PC-3 (cell line): ENCODE data around the gene HES2. TPM values are rescaled to one million over a fixed set of nuclear protein-coding genes. Genes with fewer than 3 reads are reported as not detected.
"Not testable (repeated sequence)": the region's sequence is repeated elsewhere in the genome, so short reads cannot be mapped to it uniquely, and the experiment has no call there.

ENCODE experiments used
- ATAC-seq: fragments of 200-7000 bp; cut with Tn5 transposase; 2 replicates; pipeline ENCODE4 v1.9.1; 2020; ENCODE audit warnings: mild to moderate bottlenecking, moderate library complexity
- BruUV-seq: library from RNA; stranded (reverse); fragments of 400-500 nt; replicated peaks from 2 replicates; lab custom pipeline; 2021; lab: Mats Ljungman, UMichigan
- CTCF ChIA-PET: fragments of 300-600 bp; sonication (Branson Sonifier 250); formaldehyde crosslinking; loops from one replicate; lab custom pipeline; 2022; ENCODE audit warnings: antibody characterized with exemption; lab: Charles Lee
- POLR2A ChIA-PET: fragments of 300-600 bp; sonication (Branson Sonifier 250); formaldehyde crosslinking; loops from one replicate; lab custom pipeline; 2022; ENCODE audit warnings: antibody characterized with exemption; ENCODE audit not compliant: unreplicated experiment; lab: Charles Lee
- DNase-seq: peaks from one replicate; pipeline ENCODE4 v3.0.0-alpha.2; 2015
- H2AFZ ChIP-seq: fragments of 300-600 bp; sonication (generic); 2 replicates; pipeline ENCODE4 v1.6.0; 2016; ENCODE audit warnings: antibody characterized with exemption, low read length
- H3F3A ChIP-seq: fragments of 300-600 bp; sonication (generic); one replicate; pipeline ENCODE4 v1.6.0; 2017; ENCODE audit warnings: antibody characterized with exemption, low read length, control low read depth, mild to moderate bottlenecking; ENCODE audit not compliant: unreplicated experiment
- H3K27ac ChIP-seq: fragments of 300-600 bp; sonication (generic); 2 replicates; pipeline ENCODE4 v1.5.1; 2016; ENCODE audit warnings: mild to moderate bottlenecking, low read length
- H3K27me3 ChIP-seq: fragments of 300-600 bp; sonication (generic); 2 replicates; pipeline ENCODE4 v1.6.1; 2016; ENCODE audit warnings: low read length, mixed read lengths
- H3K36me3 ChIP-seq: fragments of 300-600 bp; sonication (generic); 2 replicates; pipeline ENCODE4 v1.6.1; 2016; ENCODE audit warnings: low read depth, mixed run types, low read length, mixed read lengths
- H3K4me1 ChIP-seq: fragments of 300-600 bp; sonication (generic); 2 replicates; pipeline ENCODE4 v1.5.1; 2016; ENCODE audit warnings: low read length; ENCODE audit not compliant: insufficient read depth
- H3K4me2 ChIP-seq: fragments of 300-600 bp; sonication (generic); 2 replicates; pipeline ENCODE4 v1.6.0; 2016; ENCODE audit warnings: low read length
- H3K4me3 ChIP-seq: fragments of 300-600 bp; sonication (generic); 2 replicates; pipeline ENCODE4 v1.5.1; 2016; ENCODE audit warnings: mild to moderate bottlenecking, low read length, mixed read lengths
- H3K79me2 ChIP-seq: fragments of 300-600 bp; sonication (generic); 2 replicates; pipeline ENCODE4 v1.6.1; 2017; ENCODE audit warnings: low read length, mixed read lengths
- H3K9ac ChIP-seq: fragments of 300-600 bp; sonication (generic); 2 replicates; pipeline ENCODE4 v1.6.0; 2016; ENCODE audit warnings: mild to moderate bottlenecking, low read length
- H3K9me2 ChIP-seq: fragments of 300-600 bp; sonication (generic); replicated peaks from 2 replicates; pipeline ENCODE4 v1.6.1; 2016; ENCODE audit warnings: mixed run types, low read length, mixed read lengths
- H3K9me3 ChIP-seq: fragments of 300-600 bp; sonication (generic); 2 replicates; pipeline ENCODE4 v1.6.1; 2016; ENCODE audit warnings: low read length, mixed read lengths
- H4K20me1 ChIP-seq: fragments of 300-600 bp; sonication (generic); 2 replicates; pipeline ENCODE4 v1.6.1; 2016; ENCODE audit warnings: low read length, mixed read lengths
- EZH2 ChIP-seq: fragments of 300-600 bp; sonication (generic); IDR thresholded peaks from one replicate; pipeline ENCODE4 v1.6.1; 2017; ENCODE audit warnings: antibody characterized with exemption, mild to moderate bottlenecking, low read length; ENCODE audit not compliant: unreplicated experiment
- EZH2phosphoT487 ChIP-seq: fragments of 300-600 bp; sonication (generic); IDR thresholded peaks from 2 replicates; pipeline ENCODE4 v1.6.1; 2018; ENCODE audit warnings: mild to moderate bottlenecking, antibody characterized with exemption, low read length, borderline replicate concordance
- intact Hi-C: fragments of 100-400 bp; cut with micrococcal nuclease; formaldehyde crosslinking; loops from 2 replicates; pipeline ENCODE4 v1.9.0; 2023
- total RNA-seq: library from RNA; depleted of rRNA; stranded (reverse); fragments of >200 nt; gene quantifications from 2 replicates; pipeline ENCODE4 v1.2.3, GENCODE V29; 2014
- TF ChIP-seq, protein P1 (sequence below): fragments of 300-600 bp; sonication (generic); conservative IDR thresholded peaks from 2 replicates; pipeline ENCODE4 v1.5.1; 2017; ENCODE audit warnings: antibody characterized with exemption, low read depth, mild to moderate bottlenecking, low read length

HES2 gene
- total RNA-seq, 1 experiment from 2014 or later = 42.9 TPM

GRCh38 chr1:6395130-6395529 lies 24.6 kb downstream of the HES2 start:
- H3K9me2 ChIP-seq, H3K27me3 ChIP-seq, H3K9ac ChIP-seq, H3K4me3 ChIP-seq, CTCF ChIA-PET, H3K9me3 ChIP-seq, POLR2A ChIA-PET, H2AFZ ChIP-seq, H3F3A ChIP-seq, H3K36me3 ChIP-seq, H3K27ac ChIP-seq, H3K4me2 ChIP-seq, ATAC-seq, BruUV-seq, DNase-seq, intact Hi-C loops: not testable (repeated sequence)
- peaks cover 16% of the 10 kb centered on the region for H4K20me1 ChIP-seq
- peaks cover 31% of the 10 kb centered on the region for H3K79me2 ChIP-seq
- peaks cover 17% of the 10 kb centered on the region for H3K4me1 ChIP-seq

DNA sequence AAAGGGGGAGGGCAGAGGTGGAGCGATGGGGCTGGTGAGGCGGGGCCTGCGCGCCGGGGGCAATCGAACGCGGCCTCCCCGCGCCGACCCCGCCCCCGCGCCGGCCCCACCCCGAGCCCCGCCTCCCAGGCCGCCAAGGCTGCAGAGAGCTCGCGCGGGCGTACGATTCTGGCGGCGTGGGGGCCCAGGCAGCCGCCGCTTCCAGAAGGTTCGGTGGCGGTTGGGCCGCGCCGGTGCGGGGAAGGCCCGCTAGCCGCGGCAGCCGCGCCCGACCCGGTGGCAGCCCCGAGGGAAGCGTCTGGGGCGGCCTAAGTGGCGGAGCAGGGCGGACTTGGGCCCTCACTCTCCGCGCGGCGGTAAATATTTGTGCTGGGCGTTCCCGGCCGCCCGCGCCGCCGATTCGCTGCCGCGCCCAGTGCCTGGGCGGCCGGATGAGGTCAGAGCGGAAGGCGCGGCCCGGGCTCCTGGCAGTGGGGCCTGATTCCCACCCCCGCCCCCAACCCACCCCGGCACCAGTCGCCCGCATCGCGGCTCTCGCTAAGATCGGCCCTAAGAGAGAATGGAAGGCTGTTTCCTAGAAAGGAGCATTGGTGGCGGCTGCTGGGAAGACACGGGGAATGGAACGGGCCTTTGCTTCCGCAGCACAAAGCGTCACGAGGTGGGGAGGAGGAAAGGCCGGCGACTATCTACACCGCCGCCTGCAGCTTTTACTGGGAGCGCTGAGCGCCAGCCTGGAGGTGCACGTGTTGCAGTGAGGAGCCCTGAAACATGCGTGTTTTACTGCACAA lies 26.1 kb downstream of the HES2 start, which contains the start of gene ACOT7:
Gene ACOT7, minus strand, starts transcription at position 368 of the 788 bp plus-strand sequence. CDS start 368 bp downstream, outside the sequence.
- intact Hi-C loops = loop anchor here (2.0 kb wide), 1 partner anchor 31 kb away; no protein-coding TSS in a partner anchor
- ChIA-PET CTCF (interaction anchor here (0.5 to 1.2 kb wide), 9 partner anchors 8 to 156 kb away, joined by 3 to 12 read pairs (median 9); no protein-coding TSS in a partner anchor), POLR2A (interaction anchor here (0.5 to 0.7 kb wide), 7 partner anchors 9 to 191 kb away, joined by 3 to 16 read pairs (median 6); no protein-coding TSS in a partner anchor)
- Histone ChIP-seq H3K27ac (peak within 1 kb of the TSS; percentile 90), H3K4me3 (peak within 1 kb of the TSS; percentile 78), H3K9me2 (no peaks in the 10 kb centered on the region), H4K20me1 (peaks cover 16% of the 10 kb centered on the region), H3F3A (no peaks in the 10 kb centered on the region), H3K9ac (peak within 1 kb of the TSS; percentile 92), H3K36me3 (no peaks in the 10 kb centered on the region), H2AFZ (peak within 1 kb of the TSS; percentile 77), H3K9me3 (no peaks in the 10 kb centered on the region), H3K4me1 (peaks cover 17% of the 10 kb centered on the region), H3K27me3 (no peaks in the 10 kb centered on the region), H3K4me2 (peak within 1 kb of the TSS; percentile 91), H3K79me2 (peaks cover 47% of the 10 kb centered on the region)
- no peak for TF ChIP-seq EZH2phosphoT487
- TF ChIP-seq, protein P1, sequence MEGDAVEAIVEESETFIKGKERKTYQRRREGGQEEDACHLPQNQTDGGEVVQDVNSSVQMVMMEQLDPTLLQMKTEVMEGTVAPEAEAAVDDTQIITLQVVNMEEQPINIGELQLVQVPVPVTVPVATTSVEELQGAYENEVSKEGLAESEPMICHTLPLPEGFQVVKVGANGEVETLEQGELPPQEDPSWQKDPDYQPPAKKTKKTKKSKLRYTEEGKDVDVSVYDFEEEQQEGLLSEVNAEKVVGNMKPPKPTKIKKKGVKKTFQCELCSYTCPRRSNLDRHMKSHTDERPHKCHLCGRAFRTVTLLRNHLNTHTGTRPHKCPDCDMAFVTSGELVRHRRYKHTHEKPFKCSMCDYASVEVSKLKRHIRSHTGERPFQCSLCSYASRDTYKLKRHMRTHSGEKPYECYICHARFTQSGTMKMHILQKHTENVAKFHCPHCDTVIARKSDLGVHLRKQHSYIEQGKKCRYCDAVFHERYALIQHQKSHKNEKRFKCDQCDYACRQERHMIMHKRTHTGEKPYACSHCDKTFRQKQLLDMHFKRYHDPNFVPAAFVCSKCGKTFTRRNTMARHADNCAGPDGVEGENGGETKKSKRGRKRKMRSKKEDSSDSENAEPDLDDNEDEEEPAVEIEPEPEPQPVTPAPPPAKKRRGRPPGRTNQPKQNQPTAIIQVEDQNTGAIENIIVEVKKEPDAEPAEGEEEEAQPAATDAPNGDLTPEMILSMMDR = peak; percentile 22; the same call in 1 of the 2 replicates
- TF ChIP-seq EZH2 = no peak
- ATAC-seq (peak; percentile 87), DNase-seq (peak; percentile 97)
- BruUV-seq = TSS peak; percentile 97

- peak; percentile 12 for ATAC-seq
- no peaks in the 10 kb centered on the region for H3K36me3 ChIP-seq
- H3K27ac ChIP-seq = no peak overlapping the region; the same call in 1 of the 2 replicates
- no TSS peak for BruUV-seq
- peaks cover 17% of the 10 kb centered on the region for H3K4me1 ChIP-seq
- H3K27me3 ChIP-seq = no peaks in the 10 kb centered on the region
- 0 out of 2 replicates have a peak overlapping the region, but pooled peaks have one; percentile 1 for H2AFZ ChIP-seq
- POLR2A ChIA-PET = interaction anchor here (0.5 to 0.7 kb wide), 3 partner anchors 9 to 91 kb away, joined by 4 to 9 read pairs (median 7); no protein-coding TSS in a partner anchor
- TF ChIP-seq EZH2 (no peak), EZH2phosphoT487 (no peak)
- TF ChIP-seq, protein P1 = no peak
- intact Hi-C loops = loop anchor here (2.0 kb wide), 1 partner anchor 30 kb away; no protein-coding TSS in a partner anchor
- H3F3A ChIP-seq = no peaks in the 10 kb centered on the region
- H3K9me2 ChIP-seq = no peaks in the 10 kb centered on the region
- H3K4me3 ChIP-seq = peak overlapping the region; percentile 78
- peaks cover 16% of the 10 kb centered on the region for H4K20me1 ChIP-seq
- CTCF ChIA-PET = interaction anchor here (0.6 to 1.2 kb wide), 4 partner anchors 10 to 146 kb away, joined by 3 to 10 read pairs (median 6); no protein-coding TSS in a partner anchor
- H3K9ac ChIP-seq = peak overlapping the region; percentile 92
- H3K79me2 ChIP-seq = peaks cover 48% of the 10 kb centered on the region
- H3K9me3 ChIP-seq = no peaks in the 10 kb centered on the region
- no peak for DNase-seq
- H3K4me2 ChIP-seq = peak overlapping the region; percentile 91
These were observed 26.8 kb downstream of the HES2 start for GRCh38 chr1:6392809-6393399.
